Ishikawa (cell line): Measurements from ENCODE around the gene ZNF524.

ENCODE experiments used
- CREB1 ChIP-seq: IDR thresholded peaks from 2 replicates; pipeline ENCODE4 v1.6.1; 2012; ENCODE audit warnings: low read depth
- EGR1 ChIP-seq: IDR thresholded peaks from 2 replicates; pipeline ENCODE4 v1.6.1; 2012
- NFIC ChIP-seq: IDR thresholded peaks from 2 replicates; pipeline ENCODE4 v1.6.1; 2012
- TAF1 ChIP-seq: IDR thresholded peaks from 2 replicates; pipeline ENCODE4 v1.6.1; 2012; ENCODE audit warnings: low read depth, mild to moderate bottlenecking

DNA sequence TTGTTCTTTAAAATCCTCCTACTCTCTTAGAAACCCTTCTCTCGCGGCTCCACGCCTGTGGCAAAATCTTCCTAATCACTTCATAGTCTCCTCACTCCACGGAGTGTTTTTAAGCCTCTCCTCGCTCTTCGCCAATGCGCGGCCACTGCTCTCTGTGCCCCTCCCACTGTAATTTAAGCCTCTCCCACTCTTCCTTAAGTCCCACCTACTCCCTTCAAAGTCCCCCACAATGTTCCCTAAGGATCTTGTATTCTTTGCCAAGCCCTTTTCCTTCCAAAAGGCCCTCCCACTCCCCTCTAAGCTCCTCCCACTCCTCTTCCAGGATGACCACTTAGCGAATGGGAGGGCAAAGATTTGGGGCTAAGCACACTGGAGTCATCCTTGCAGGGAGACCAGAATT, 2.1 kb upstream of the ZNF524 start:
- TF ChIP-seq NFIC (no peak), EGR1 (no peak), TAF1 (no peak), CREB1 (no peak)
